ENCODE data around the gene OR51M1. TPM values are rescaled to one million over a fixed set of nuclear protein-coding genes. Genes with fewer than 3 reads are reported as not detected.
"Not testable (repeated sequence)": the region's sequence is repeated elsewhere in the genome, so short reads cannot be mapped to it uniquely, and the experiment has no call there.

Gene OR51M1
- not detected for total RNA-seq

- DNase-seq (no peak), ATAC-seq (replicated peaks in 1 of 2) (no peak)
- no peaks in the 10 kb centered on the region for H3K27me3 Mint-ChIP-seq (ENCODE audit: low read depth)
- no peak within 1 kb of the TSS for H3K4me3 Mint-ChIP-seq
- no peaks in the 10 kb centered on the region for H3K4me1 Mint-ChIP-seq (ENCODE audit: low read depth)
- H3K27ac Mint-ChIP-seq: no peak within 1 kb of the TSS
- H3K9me3 Mint-ChIP-seq: no peaks in the 10 kb centered on the region
- H3K36me3 Mint-ChIP-seq (ENCODE audit: insufficient read depth in 2 of 2): no peaks in the 10 kb centered on the region
Measured at GRCh38 chr11:5383576-5383975, at the start of gene OR51M1. Gene OR51M1, plus strand, starts transcription at chr11:5383812. Its CDS starts 5,587 bp downstream, at chr11:5389399.

GRCh38 chr11:5335170-5335569 is 48.4 kb upstream of the OR51M1 start:
- no peaks in the 10 kb centered on the region for H3K9me3 Mint-ChIP-seq
- peaks cover 16% of the 10 kb centered on the region for H3K27me3 Mint-ChIP-seq (ENCODE audit: low read depth)
- no peak for DNase-seq
- H3K4me1 Mint-ChIP-seq (ENCODE audit: low read depth): no peaks in the 10 kb centered on the region
- no peak overlapping the region for H3K27ac Mint-ChIP-seq
- ATAC-seq (replicated peaks in 1 of 2): no peak
- no peak overlapping the region for H3K4me3 Mint-ChIP-seq
- no peaks in the 10 kb centered on the region for H3K36me3 Mint-ChIP-seq (ENCODE audit: insufficient read depth in 2 of 2)

GRCh38 chr11:5336331-5336730 is 47.3 kb upstream of the OR51M1 start:
- Mint-ChIP-seq H3K4me1 (ENCODE audit: low read depth) (no peaks in the 10 kb centered on the region), H3K4me3 (no peak overlapping the region), H3K9me3 (no peaks in the 10 kb centered on the region), H3K36me3 (ENCODE audit: insufficient read depth in 2 of 2) (no peaks in the 10 kb centered on the region), H3K27ac (no peak overlapping the region), H3K27me3 (ENCODE audit: low read depth) (peaks cover 7% of the 10 kb centered on the region)
- ATAC-seq (replicated peaks in 1 of 2): no peak
- DNase-seq: no peak

GRCh38 chr11:5337253-5337652 is 46.4 kb upstream of the OR51M1 start:
- not testable (repeated sequence) for DNase-seq

GRCh38 chr11:5339771-5340322 is 43.8 kb upstream of the OR51M1 start:
- Mint-ChIP-seq H3K4me3 (no peak overlapping the region), H3K9me3 (no peaks in the 10 kb centered on the region), H3K27me3 (ENCODE audit: low read depth) (peaks cover 7% of the 10 kb centered on the region), H3K4me1 (ENCODE audit: low read depth) (no peaks in the 10 kb centered on the region), H3K27ac (no peak overlapping the region), H3K36me3 (ENCODE audit: insufficient read depth in 2 of 2) (no peaks in the 10 kb centered on the region)
- no peak for ATAC-seq (replicated peaks in 1 of 2)
- DNase-seq: no peak

More at GRCh38 chr11:5337253-5337652, 46.4 kb upstream of the OR51M1 start:
- H3K9me3 Mint-ChIP-seq; H3K4me3 Mint-ChIP-seq; ATAC-seq (replicated peaks in 1 of 2); H3K4me1 Mint-ChIP-seq (ENCODE audit: low read depth); H3K36me3 Mint-ChIP-seq (ENCODE audit: insufficient read depth in 2 of 2); H3K27ac Mint-ChIP-seq; H3K27me3 Mint-ChIP-seq (ENCODE audit: low read depth): not testable (repeated sequence)

- H3K4me1 Mint-ChIP-seq (ENCODE audit: low read depth): no peaks in the 10 kb centered on the region
- peaks cover 15% of the 10 kb centered on the region for H3K27me3 Mint-ChIP-seq (ENCODE audit: low read depth)
- H3K36me3 Mint-ChIP-seq (ENCODE audit: insufficient read depth in 2 of 2): no peaks in the 10 kb centered on the region
- peaks cover 0 to 3% of the 10 kb centered on the region in 2 donors for H3K9me3 Mint-ChIP-seq
- ATAC-seq (replicated peaks in 1 of 2) (no peak), DNase-seq (no peak)
- H3K4me3 Mint-ChIP-seq: no peak within 1 kb of the TSS
- H3K27ac Mint-ChIP-seq: no peak within 1 kb of the TSS
Measured at GRCh38 chr11:5343474-5344335, 39.9 kb upstream of the OR51M1 start, which contains the start of gene OR51B5. Gene OR51B5, minus strand, starts transcription at chr11:5343524. Its CDS starts 0 bp downstream, at chr11:5343524.

GRCh38 chr11:5345831-5346230 is 37.8 kb upstream of the OR51M1 start:
- Mint-ChIP-seq H3K4me1 (ENCODE audit: low read depth) (no peaks in the 10 kb centered on the region), H3K4me3 (no peak overlapping the region), H3K36me3 (ENCODE audit: insufficient read depth in 2 of 2) (no peaks in the 10 kb centered on the region), H3K27me3 (ENCODE audit: low read depth) (peaks cover 7% of the 10 kb centered on the region), H3K27ac (no peak overlapping the region), H3K9me3 (peaks cover 0 to 3% of the 10 kb centered on the region in 2 donors)
- no peak for DNase-seq
- no peak for ATAC-seq (replicated peaks in 1 of 2)

GRCh38 chr11:5348551-5349194 is 34.9 kb upstream of the OR51M1 start:
- Mint-ChIP-seq H3K4me3 (no peak overlapping the region), H3K4me1 (ENCODE audit: low read depth) (no peaks in the 10 kb centered on the region), H3K9me3 (peaks cover 0 to 3% of the 10 kb centered on the region in 2 donors), H3K27me3 (ENCODE audit: low read depth) (peaks cover 14% of the 10 kb centered on the region), H3K27ac (no peak overlapping the region), H3K36me3 (ENCODE audit: insufficient read depth in 2 of 2) (no peaks in the 10 kb centered on the region)
- ATAC-seq (replicated peaks in 1 of 2) (no peak), DNase-seq (no peak)

GRCh38 chr11:5349550-5349949 is 34.1 kb upstream of the OR51M1 start:
- no peaks in the 10 kb centered on the region for H3K4me1 Mint-ChIP-seq (ENCODE audit: low read depth)
- no peak overlapping the region for H3K27ac Mint-ChIP-seq
- peaks cover 14% of the 10 kb centered on the region for H3K27me3 Mint-ChIP-seq (ENCODE audit: low read depth)
- H3K9me3 Mint-ChIP-seq: peaks cover 0 to 3% of the 10 kb centered on the region in 2 donors
- H3K36me3 Mint-ChIP-seq (ENCODE audit: insufficient read depth in 2 of 2): no peaks in the 10 kb centered on the region
- no peak overlapping the region for H3K4me3 Mint-ChIP-seq
- no peak for ATAC-seq (replicated peaks in 1 of 2)
- DNase-seq: no peak

- Mint-ChIP-seq H3K4me1 (ENCODE audit: low read depth) (no peaks in the 10 kb centered on the region), H3K9me3 (peaks cover 0 to 3% of the 10 kb centered on the region in 2 donors), H3K4me3 (no peak within 1 kb of the TSS), H3K36me3 (ENCODE audit: insufficient read depth in 2 of 2) (no peaks in the 10 kb centered on the region), H3K27ac (no peak within 1 kb of the TSS), H3K27me3 (ENCODE audit: low read depth) (peaks cover 14% of the 10 kb centered on the region)
- ATAC-seq (replicated peaks in 1 of 2) (no peak), DNase-seq (no peak)
Measured at GRCh38 chr11:5351208-5351607, 32.4 kb upstream of the OR51M1 start, which contains the start of gene OR51B6. Gene OR51B6, plus strand, starts transcription at chr11:5351508. Its CDS starts 0 bp downstream, at chr11:5351508.

GRCh38 chr11:5356031-5356430 is 27.6 kb upstream of the OR51M1 start:
- not testable (repeated sequence) for ATAC-seq (replicated peaks in 1 of 2); H3K4me1 Mint-ChIP-seq (ENCODE audit: low read depth); H3K4me3 Mint-ChIP-seq; H3K9me3 Mint-ChIP-seq; H3K27me3 Mint-ChIP-seq (ENCODE audit: low read depth); DNase-seq; H3K27ac Mint-ChIP-seq; H3K36me3 Mint-ChIP-seq (ENCODE audit: insufficient read depth in 2 of 2)

- ATAC-seq (replicated peaks in 1 of 2) (no peak), DNase-seq (no peak)
- peaks cover 7% of the 10 kb centered on the region for H3K27me3 Mint-ChIP-seq (ENCODE audit: low read depth)
- H3K36me3 Mint-ChIP-seq (ENCODE audit: insufficient read depth in 2 of 2): no peaks in the 10 kb centered on the region
- H3K4me3 Mint-ChIP-seq: no peak overlapping the region
- no peaks in the 10 kb centered on the region for H3K4me1 Mint-ChIP-seq (ENCODE audit: low read depth)
- H3K27ac Mint-ChIP-seq: no peak overlapping the region
- H3K9me3 Mint-ChIP-seq: peaks cover 3 to 6% of the 10 kb centered on the region in 2 donors
Measured at GRCh38 chr11:5362017-5362625, 21.5 kb upstream of the OR51M1 start.

GRCh38 chr11:5363679-5364078 is 19.9 kb upstream of the OR51M1 start:
- ATAC-seq (replicated peaks in 1 of 2) (no peak), DNase-seq (no peak)
- H3K36me3 Mint-ChIP-seq (ENCODE audit: insufficient read depth in 2 of 2): no peaks in the 10 kb centered on the region
- H3K4me1 Mint-ChIP-seq (ENCODE audit: low read depth): no peaks in the 10 kb centered on the region
- H3K9me3 Mint-ChIP-seq: peaks cover 3 to 6% of the 10 kb centered on the region in 2 donors
- H3K27ac Mint-ChIP-seq: no peak overlapping the region
- H3K4me3 Mint-ChIP-seq: no peak overlapping the region
- peaks cover 7% of the 10 kb centered on the region for H3K27me3 Mint-ChIP-seq (ENCODE audit: low read depth)

Data from activated T-cell treated with anti-CD3 and anti-CD28 coated beads, Interleukin-2, amount 50 U/mL, for 72 hours (primary cell).